ENCODE measurements around the gene VSNL1.

GRCh38 chr2:17540093-17540812 lies at the start of gene VSNL1:
- 0 out of 4 replicates have a peak, but pooled peaks of 1 of the 2 experiments have one; percentile 6 for TF ChIP-seq CTCF (conservative IDR thresholded peaks at IDR 0.05; ENCODE audit: low read depth in 2 of 2)
- peak; percentile 77 for TF ChIP-seq POLR2AphosphoS5 (IDR thresholded peaks at IDR 0.05; ENCODE audit: low read depth)
- TF ChIP-seq CREB1 (CRISPR knock-in tag; IDR thresholded peaks at IDR 0.05; ENCODE audit: low read depth) = no peak
- no peak for TF ChIP-seq EZH2phosphoT487 (IDR thresholded peaks at IDR 0.05; ENCODE audit: unreplicated experiment)
- TF ChIP-seq EZH2 (IDR thresholded peaks at IDR 0.05; ENCODE audit: low read depth, unreplicated experiment) = no peak
- no peak for TF ChIP-seq REST (IDR thresholded peaks at IDR 0.05; ENCODE audit: unreplicated experiment)
- no peak for TF ChIP-seq ZNF331 (CRISPR knock-in tag; IDR thresholded peaks at IDR 0.05; ENCODE audit: low read depth)
- TF ChIP-seq, protein P1, sequence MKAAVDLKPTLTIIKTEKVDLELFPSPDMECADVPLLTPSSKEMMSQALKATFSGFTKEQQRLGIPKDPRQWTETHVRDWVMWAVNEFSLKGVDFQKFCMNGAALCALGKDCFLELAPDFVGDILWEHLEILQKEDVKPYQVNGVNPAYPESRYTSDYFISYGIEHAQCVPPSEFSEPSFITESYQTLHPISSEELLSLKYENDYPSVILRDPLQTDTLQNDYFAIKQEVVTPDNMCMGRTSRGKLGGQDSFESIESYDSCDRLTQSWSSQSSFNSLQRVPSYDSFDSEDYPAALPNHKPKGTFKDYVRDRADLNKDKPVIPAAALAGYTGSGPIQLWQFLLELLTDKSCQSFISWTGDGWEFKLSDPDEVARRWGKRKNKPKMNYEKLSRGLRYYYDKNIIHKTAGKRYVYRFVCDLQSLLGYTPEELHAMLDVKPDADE (IDR thresholded peaks at IDR 0.05) = no peak
- TF ChIP-seq ZNF462 (CRISPR knock-in tag; IDR thresholded peaks at IDR 0.05) = no peak; the same call in 1 of the 2 replicates
- no peak for TF ChIP-seq STAT1 (IDR thresholded peaks at IDR 0.05; ENCODE audit: unreplicated experiment)
- no peak for TF ChIP-seq NANOG (IDR thresholded peaks at IDR 0.05; ENCODE audit: borderline replicate concordance)
- no peak for TF ChIP-seq JUNB (IDR thresholded peaks at IDR 0.05; ENCODE audit: unreplicated experiment)
- no peak for TF ChIP-seq ZNF114 (CRISPR knock-in tag; IDR thresholded peaks at IDR 0.05)

All from GM23338 (cell line).